Forelimb muscle (tissue), 1 donor: ENCODE data around the gene SDCCAG8. TPM values are rescaled to one million over a fixed set of nuclear protein-coding genes. Genes with fewer than 3 reads are reported as not detected.

Experiments used
- DNase-seq: peaks from one replicate; pipeline ENCODE4 v3.0.0-alpha.2; 2013; ENCODE audit warnings: low read depth
- polyA plus RNA-seq: library from polyadenylated mRNA; unstranded; fragments of 120-200 nt; gene quantifications from one replicate; pipeline ENCODE4 v1.2.1, GENCODE V29; 2013; ENCODE audit not compliant: insufficient read length

The SDCCAG8 gene
- polyA plus RNA-seq, 1 donor: 22.9 TPM

DNA sequence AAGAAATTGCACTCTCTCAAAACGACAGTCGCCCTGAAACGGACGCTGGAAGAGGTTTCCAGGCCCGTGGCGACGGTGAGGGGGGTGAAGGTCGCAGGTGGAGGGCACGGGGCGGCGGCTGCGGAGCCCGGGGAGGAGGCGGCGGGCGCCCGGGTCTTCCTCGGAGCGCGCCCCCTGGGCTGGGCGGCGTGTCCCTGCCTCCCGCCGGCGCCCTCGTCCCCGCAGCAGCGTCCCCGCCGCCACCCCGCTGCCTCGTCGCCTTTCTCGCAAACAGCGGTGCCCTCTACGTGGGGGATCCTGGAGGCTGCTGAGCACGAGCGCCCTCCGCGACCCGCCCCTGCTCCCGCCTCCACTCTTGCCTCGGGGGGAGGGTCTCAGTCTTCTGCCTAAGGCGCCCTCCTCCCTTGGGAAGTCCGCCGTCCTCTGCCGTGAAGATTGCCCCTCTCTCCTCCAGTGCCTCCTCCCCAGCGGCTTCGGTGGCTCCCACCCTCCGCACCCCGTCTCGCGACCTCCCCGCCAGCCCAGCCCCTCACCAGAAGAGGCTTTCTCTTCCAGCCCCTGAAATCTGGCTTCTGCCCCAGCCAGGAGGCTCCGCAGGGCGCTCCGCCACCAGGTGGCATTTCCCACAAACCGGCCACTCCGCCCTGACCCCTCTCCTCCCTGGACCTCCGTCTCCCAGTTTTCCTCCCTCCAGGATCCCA lies 227.4 kb downstream of the SDCCAG8 start:
- DNase-seq: no peak

DNA sequence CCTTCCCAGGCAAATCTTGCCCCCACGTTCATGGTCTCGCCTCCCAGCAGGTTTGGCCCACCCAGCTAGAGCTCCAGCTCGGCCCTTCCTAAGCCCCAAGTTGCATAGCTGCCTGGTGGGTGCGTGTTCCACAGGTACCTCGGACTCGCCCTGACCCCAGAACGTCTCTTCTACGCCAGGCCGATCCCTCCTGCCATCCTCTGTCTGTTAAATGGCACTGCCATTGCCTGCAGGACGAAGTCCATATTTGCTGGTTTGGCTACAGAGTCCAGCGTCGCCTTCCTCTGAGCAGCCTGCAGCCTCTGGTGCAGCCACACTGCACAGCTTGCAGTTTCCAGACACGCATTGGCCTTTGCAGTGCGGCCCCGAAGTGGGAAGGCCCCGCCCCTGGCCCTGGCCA lies 228.1 kb downstream of the SDCCAG8 start:
- DNase-seq: no peak

DNA sequence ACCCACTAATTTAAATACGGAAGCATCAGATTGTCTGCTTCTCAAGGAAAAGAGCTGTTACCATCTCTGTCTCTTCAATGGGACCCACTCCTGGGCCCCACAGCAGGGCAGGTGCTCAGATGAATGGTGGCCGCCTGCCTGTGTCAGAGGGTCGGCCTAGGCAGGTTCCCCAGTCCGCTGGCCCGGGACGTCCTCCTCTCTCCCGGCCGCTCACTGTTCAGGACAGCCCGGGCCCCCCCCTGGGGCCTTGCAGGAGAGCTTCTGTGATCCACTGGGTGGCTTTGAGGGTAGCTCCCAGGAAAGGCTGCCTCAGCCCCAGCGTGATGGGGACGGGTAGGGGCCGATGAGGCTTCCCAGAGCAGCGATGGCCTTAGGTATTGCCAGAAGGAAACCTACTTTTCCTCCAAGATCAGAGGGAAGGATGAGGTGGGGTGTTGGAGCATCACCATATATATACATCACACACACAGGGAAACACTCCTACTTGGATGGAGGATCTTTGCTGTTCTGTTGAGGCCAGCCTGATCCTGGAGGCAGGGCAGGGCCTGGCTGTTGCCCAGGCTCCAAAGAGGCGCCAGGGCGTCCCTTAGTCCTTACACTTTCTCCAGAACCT lies 231.3 kb downstream of the SDCCAG8 start:
- DNase-seq: no peak

DNA sequence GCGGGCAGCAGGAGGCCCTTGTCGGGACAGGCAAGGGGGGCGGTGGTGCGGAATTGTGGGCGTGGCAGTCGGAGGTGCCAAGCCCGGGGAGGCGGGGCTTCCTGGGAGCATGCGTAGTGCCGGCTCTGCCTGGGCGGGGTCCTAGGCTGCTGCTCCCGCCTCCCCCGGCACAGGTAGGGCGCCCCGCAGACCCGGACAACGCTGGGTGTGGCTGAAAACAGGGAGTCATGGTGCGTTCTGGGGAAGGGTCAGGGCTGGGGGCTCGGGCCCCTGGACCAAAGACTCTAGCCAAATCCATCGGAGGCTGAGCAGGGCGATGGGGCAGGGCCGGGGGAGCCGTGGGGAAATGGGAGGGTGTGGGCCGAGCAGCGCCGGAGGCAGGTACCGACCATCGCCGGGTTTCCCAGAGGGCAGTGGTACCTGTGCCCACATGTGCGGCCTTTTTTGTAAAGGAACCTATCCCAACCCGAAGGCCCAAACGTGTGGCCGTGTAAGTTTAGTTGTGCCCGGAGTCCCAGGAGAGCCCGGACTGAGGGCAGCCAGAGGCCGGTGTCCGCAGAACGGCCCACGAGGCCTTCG lies 231.9 kb downstream of the SDCCAG8 start:
- DNase-seq: no peak

DNA sequence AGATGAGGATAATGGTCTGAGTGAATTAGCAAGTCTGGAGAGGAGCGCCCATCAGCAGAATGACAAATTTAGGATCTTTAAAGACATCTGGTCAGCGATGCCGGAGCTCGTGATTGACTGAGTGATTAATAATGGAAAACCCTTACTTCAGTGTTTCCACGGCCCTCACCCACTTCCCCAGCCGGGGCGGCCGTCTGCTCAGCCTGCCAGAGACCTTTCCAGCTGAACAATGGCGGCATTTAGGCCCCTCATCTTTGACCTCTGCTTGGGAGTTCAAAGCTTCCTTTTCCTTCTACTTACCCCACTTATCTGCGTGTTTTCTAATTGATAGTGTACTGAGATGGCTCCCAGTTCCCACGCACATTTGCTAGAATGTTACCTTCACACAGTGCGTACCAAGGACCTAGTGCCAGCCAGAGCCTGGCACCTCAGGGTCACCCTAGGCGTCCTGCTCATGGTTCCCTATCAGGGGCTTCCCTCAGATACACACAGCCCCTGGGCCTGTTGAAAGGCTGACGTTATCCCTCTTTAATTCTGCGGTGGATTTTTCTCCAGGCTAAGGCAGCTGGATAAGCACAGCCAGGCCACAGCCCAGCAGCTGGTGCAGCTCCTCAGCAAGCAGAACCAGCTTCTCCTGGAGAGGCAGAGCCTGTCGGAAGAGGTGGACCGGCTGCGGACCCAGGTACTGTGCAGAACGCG lies 232.8 kb downstream of the SDCCAG8 start:
- DNase-seq: no peak

DNA sequence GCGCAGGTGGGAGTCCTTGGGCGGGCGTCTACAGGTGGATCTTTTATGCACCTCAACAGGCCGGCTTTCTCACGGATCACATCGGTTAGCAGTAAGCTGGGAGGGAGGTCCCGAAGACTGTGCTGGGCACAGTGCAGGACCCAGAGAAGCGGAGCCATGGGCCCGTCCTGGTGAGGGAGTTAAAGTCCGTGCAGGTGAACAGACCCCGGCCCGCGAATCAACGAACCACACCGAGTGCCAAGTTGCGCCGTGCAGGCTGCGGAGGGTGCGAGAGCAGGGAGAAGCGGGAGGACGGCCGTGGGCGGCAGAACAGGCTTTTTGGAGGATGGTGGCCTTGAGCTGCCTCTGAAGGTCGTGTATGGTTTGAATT lies 233.3 kb downstream of the SDCCAG8 start:
- DNase-seq: no peak

DNA sequence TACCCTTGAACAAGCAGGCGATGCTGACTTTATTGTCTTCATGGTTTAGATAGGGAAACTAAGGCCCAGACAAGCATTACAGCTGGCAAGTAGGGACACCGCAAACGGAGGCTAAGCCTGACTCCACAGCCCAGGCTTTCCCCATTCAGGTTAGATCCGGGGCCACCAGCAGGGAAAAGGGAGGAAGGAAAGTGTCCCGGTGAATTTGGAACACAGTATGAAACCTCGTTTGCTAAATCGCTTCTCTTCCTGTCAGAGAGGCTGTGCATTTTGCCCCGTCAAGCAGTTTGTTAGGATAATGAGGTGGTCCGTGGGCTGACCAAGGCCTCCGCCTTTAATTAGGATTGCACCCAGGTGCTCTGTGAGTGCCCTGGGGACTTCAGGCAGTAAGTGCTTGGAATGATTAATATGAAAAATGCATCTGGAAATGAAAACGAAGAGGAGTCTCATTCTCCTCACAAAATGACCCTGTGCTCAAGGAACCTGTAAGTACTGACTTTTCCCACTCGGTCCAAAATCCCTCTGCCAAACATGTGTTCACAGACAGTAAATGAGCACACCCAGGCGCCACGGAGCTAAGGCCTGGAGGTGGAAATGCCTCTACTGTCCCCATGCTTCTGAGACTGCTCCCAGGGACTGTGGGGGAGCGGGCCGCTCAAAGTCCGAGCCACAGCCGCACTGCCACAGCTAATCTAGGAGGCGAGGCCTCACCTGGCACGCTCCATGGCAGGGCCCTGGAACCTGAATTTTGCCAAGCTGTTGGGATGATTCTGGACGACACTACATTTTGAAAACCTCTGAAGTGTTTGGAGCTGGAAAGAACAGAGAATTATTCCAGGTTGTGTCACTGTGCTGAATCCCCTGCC lies 234.1 kb downstream of the SDCCAG8 start:
- no peak for DNase-seq

DNA sequence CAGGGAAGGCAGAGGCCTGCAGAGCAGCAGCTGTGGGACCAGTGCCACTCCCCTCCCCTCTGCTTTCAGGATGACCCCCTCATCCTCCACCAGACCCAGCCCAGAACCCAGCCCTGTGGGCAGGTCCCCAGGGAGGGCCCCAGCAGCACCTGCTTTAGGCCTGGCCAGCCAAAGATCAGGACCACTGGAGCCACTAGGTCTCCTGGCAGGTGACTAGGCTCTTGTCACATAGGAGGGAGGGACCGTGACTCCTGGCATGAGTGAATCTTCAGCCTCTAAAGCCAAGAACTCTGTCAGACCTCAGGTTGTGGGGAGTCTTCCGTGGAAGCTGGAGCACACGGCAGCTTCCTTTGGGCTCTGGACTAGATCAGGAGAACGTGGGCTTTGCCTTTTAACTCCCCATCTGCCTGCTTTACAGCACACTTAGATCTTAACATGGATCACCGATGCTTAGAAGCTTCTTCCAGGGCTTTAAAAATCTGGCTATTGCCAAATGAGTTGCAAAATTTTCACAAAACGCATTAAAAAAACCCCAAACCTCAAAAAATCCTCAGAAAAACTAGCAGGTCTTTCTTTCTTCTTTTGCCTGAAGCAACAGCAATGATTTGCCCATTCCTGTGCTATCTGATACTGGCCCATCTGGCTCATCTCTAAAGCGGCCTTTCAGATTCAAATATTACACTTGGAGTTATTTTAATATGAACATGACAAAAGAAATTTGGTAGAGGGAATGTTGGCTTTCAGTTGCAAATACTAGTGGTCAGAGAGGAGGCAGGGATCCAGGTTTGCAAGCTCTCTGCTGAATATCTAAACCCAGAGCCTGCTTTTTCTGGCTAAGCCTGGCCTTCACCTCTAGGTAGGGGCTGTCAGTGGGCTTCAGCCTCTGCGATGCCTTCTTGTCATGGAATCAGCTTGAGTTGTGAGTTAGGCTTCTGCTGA lies 235.2 kb downstream of the SDCCAG8 start:
- DNase-seq: no peak

DNA sequence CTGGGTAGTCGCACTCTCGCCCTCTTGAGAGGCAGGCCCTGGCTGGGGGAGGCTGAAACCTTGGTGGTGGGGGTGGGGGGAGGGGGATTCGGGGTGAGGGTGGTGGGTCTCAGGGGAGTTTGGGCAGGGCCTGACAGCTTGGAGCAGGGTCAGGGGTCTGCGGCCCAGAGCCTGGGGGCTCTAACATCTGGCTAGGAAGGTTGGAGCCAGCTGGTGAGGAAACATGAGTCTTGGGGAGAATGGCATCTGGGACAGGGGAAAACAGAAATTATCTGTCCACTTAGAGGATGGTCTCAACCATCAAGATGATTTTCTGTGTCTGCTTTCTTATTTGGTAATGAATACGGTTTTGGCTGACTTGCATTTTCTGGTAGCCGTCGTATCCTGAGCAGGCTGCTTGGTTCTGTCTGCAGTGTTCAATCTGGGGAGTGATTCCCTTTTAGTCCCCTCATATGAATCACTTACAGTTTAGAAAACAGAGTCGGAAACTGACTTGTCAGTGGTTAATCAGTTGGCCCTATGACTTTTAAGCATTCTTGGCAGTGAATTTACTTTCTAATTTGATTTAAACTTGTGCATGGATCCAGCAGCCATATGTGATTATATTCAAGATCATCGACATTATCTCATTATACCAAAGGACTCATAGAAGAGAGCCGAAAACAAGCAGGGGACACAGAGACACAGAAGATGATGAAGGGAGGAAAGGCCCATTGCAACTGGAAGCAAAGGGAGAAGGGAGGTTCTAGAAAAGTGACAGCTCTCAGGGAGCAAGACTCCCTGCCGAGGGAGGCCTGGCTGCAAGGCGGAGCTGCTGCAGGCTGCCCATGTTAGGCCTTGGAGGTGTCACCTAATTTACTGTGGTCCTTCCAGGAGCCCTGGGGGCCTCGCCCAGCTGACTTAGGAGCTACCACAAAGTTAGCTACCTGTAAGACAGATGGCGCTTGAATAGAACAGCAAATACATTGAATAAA lies 237.6 kb downstream of the SDCCAG8 start:
- no peak for DNase-seq

DNA sequence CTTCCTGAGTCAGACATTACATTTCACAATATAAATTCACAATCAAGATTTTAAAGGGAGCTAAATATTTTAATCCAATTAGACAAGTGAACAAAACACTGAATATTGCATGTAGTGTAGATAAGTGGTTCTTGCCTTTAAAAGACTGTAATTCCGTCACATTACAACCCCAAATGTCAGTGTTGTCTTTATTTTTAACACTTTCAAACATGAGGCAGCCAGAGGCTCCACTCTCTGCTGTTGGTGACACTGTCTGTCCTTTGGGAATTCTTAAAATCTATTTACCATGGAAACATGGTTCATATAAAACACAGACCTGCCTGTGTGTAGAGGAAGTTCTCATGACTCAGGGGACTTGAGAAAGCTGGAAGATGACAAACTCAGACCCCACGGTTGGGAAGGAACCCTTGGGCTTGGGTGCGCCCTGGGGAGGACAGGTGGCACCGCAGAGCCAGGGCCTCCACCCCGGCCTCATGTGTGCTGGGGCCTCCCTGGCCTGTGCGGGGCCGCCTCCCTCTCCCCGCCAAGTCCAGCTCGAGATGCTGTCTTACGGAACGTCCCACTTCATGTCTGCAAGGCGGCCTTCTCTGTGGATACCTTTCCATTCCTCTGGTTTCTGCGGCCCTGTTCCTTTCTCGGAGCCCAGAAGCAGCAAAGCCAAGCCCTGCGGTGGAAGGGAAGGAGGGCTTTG lies 239.0 kb downstream of the SDCCAG8 start:
- no peak for DNase-seq

DNA sequence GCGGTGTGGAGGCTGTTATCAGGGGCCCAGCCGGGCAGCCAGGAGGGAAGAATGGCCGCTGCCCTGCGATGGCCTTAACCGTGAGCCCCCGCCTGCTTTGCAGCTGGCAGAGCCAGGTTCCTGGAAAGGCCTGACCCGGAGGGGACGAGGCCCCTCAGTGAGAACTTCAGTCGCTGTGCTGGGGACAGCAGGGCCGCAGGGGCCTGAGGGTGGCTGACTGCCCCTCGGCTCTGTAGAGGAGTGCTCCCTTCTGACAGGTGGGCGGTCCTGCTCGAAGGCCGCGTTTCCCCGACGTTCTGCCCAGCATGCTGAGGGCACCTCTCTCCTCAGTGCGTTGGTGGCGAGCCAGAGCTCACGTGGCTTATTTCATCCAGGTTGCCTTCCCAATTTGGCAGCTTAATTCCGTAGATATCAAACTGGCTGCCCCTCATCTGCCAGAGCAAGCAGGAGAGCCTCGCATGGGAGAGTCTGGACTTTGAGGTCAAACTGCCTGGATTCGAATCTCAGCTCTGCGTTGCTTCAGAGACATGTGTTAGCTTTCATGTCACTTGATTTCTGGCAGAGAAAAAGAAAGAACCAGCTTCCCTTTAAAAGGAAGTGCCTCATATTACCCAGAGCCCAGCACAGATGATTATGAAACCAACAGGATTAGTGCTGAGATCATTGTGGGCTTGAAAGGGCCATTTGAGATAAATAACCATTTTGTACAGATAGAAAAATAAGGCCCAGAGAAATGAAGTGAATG lies 239.8 kb downstream of the SDCCAG8 start:
- no peak for DNase-seq

DNA sequence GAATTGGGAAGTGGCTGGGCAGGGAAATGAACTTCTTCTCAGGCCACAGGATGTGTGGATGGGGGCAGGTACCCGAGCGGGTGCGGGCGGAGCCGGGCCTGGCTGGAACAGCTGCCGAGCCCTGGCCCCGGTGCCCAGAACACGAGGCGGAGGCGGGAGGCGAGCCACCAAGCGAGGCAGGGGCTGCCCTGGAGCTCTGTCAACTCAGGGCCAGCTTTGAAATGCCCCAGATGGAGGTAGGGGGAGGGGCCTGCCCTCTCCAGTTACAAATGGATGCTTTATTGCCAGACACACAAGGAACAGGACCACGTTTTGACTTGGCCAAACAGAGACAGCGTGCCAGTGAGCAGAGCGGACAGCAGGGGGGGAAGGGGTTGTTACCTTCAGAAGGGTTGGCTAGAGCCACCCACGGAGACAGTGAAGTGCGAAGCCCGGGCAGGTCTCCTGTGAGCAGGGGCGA lies 240.4 kb downstream of the SDCCAG8 start:
- no peak for DNase-seq

DNA sequence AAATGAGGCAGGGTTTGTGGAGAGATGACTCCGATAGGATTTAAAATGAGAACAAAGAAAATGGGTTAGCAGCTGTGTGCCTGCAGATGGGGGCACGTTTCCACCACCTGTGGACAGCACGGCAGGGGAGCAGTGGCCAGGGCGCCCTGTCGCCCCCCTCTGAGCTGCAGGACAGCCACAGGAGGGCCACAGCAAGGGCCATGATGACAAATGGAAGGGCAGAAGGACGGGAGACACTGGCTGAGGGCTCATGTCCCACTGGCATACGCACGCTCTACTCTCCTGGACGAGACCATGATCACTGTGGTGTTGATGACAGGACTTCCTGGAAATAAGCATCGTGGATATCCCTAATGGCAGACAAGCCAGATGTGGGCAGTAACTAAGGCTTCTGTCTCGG lies 241.0 kb downstream of the SDCCAG8 start:
- DNase-seq: no peak

DNA sequence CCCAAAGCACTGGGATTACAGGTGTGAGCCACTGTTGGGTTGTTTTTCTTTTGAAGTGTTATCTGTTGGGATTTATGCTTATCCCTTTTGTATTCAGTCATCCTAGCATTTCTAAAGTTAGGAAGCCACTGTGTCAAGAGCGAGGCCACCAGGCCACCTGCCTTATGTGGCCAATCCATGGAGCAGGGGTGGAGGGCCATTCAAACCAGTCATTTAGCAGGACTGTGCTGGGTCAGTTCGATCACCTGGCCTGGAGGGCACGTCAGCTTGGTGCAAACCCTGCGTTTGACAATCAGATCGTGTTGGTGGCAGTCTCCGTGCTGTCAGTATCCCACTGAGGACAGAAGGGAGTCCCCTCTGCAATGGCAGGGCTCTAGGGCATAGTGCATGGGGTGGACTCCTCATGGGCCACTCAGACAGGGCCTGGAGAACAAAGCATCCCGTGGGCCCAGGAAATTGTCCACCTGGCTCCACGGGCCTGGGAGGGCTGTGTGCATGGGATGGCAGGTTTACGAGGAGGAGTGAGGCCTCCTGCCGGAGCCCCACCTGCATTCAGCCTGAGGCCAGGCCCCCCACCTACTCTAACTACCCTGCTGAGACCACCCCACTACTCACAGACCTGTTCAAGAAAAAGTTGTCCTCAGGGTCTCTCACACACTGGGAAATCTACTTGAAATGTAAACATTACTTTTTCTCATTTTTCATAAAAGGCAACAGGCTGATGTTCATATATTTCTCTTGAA lies 242.3 kb downstream of the SDCCAG8 start:
- no peak for DNase-seq

DNA sequence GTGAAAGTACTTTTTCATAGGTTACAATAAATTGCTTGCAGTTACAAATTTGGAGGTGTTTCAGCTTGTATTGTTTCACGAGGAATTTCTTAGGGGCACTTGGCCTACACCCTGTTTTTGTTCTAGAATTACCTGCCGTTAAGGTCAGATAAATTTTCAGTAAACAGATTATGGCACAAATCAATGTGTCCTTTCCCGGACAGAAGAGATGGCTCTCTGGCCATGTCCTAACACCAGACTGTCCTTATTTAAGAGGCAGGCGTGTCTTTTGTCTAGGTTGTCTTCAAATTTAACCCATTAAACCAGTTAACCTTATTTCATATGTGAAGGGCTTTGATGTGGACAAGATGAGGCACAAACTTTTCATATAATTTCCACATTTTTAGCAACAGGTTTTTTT lies 243.4 kb downstream of the SDCCAG8 start:
- DNase-seq: no peak

DNA sequence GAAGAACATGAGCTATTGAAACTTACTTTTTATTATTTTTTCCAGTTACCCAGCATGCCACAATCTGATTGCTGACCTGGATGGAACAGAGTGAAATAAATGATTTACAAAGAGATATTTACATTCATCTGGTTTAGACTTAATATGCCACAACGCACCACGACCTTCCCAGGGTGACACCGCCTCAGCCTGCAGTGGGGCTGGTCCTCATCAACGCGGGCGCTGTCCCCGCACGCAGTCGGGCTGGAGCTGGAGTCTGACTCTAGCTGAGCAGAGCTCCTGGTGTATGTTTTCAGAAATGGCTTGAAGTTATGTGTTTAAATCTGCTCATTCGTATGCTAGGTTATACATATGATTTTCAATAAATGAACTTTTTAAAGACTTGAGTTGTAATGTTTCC lies 243.9 kb downstream of the SDCCAG8 start:
- no peak for DNase-seq

DNA sequence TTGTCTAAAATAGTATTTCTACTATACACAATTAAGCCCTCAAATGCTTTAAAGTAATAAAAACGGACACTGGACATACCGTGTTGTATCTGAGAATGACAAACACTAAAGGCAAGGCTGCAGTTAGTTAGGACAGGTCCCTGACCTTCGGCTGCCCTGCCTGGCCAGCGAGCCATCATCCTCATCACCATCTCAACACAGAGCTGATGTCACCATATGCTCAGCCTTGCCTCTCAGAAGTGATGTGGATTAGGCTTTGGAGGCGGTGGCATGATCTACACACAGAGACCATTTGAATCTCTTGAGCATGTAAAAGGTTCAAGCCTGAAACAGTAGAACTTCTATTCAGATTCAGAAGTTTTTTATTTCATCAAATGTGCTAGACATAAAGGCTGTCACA lies 244.7 kb downstream of the SDCCAG8 start:
- DNase-seq: no peak
